GF-D8 (cell line): ENCODE measurements around the gene NR1I3.

Source experiments
- DNase-seq: peaks from one replicate; lab custom pipeline; 2025; lab: John Stamatoyannopoulos, UW

NR1I3 gene

DNA sequence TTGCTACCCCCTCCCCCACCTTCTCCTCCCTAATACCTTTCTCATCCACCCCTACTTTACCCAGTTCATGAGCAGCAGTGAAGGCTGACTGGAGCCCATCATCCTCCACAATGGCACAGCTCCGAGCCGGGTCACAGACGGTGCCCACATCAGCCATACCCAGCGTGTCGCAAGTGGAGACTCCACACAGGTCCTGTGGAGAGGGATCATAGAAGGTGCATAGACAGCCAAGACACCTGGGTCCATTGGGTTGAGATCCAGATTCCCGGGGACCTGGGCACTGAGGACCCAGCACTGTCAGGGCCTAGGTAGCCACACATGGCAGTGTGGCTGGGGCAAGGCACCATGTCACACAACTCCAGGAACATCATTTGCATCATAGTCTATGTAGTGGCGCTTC is 41.9 kb downstream of the NR1I3 start:
- DNase-seq: no peak

DNA sequence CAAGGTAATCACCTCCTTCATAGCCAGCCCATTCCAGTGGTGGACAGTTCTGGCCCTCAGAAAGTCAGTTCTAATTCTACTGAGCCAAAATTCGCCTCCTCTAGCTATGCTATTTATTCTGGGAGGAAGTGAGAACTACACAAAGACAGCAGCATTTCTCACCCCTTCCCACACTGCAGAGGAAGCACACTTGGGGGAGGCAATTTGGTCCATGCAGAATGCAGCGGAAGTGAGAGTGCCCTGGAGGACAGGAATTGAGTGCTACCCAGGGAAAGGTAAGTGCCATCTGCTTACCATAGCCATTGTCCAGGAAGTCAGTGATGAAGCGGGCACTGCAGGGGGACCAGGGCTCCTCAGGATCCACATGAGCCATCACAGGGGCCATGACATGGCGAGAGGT is 42.8 kb downstream of the NR1I3 start:
- DNase-seq: no peak

DNA sequence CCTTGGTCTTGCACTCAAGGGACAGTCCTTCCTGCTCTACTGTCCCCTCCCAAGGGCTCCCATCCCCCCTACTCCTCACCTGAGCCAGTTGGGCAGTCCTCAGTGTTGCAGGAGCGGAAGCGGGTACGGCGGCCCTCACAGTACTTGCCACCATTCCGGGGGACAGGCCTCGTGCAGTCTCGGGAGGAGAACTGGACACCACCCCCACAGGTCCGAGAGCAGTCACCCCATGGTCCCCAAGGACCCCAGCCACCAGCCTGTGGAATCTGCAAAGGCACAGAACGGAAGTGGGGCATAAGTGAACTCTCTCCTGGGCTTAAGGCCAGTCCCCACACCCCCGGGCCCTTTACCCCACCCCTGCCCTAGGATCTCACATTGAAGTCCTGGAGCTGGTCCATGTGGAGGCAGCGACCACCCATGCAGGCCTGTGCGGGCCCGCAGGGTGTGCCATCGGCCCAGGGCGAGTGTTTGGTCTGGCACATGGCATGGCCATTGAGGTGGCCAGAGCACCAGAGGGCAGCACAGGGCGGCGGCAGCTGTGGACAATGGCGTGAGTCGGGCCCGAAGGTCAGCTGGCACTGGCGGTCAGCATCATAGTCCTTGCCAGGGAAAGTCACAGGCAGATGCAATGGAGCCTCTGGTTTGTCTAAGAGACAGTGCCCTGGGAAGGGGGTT is 44.3 kb downstream of the NR1I3 start:
- DNase-seq: no peak

DNA sequence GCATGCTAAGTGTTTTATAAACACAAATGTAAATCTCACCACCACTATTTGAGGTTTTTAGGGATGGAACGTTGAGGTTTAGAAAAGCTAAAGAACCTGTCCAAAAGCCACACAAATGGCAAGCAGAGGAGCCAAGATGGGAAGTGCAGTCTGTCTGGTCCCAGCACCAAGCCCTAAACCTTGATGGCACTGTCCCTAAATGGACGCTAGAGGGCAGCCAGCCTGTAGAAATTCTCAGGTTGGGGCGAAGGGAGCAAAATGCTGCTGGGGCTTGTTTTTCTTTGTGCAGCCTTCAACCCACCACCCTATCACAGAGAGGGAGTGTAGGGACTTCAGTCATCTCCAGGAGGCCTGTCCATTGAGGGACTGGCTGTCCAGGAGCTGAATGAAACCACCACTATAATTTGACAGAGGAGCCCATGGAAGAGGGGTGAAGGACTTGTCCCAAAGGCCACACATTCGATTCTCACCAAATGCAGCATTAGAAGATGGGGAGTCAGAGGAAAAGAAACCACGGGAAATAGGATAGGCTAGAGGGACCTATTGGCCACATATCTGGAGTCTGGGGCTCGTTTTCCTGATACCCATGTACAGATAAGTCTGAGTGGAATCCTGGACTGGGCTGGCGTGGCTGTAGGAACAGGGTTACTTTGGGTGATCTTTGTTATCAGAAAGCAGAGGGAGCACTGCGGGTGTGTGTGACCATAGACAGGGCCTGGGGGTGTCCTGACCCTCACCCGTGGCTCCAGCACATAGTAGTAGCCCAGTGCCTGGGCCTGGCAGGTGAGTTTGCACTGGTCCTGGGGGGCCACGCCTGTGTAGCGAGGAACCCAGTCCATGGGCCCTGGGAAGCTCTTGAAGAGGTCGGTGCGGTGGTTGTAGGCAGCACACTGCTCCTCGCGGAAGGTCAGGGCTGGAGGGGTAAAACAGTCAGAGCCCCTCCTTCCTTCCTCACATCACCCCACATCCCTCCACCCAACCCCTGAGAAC is 45.2 kb downstream of the NR1I3 start:
- no peak for DNase-seq

DNA sequence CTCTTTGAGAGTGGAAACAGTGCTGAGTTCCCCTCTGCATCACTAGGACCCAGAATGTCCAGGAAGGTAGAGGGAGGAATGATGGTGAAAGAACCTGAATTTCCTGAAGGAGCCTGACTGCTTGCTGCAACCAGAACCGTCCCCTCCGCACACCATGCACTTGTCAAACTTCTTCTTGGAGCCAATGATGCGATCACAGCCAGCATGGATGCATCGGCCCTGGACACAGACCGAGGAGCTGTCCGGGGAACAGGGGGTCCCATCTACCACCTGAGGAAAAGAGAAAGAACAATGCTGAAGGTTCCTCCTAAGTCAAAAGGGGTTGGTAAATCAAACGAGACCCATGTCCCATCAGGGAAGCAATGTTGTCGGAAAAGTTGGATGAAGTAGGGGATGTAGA is 46.0 kb downstream of the NR1I3 start:
- DNase-seq: no peak

DNA sequence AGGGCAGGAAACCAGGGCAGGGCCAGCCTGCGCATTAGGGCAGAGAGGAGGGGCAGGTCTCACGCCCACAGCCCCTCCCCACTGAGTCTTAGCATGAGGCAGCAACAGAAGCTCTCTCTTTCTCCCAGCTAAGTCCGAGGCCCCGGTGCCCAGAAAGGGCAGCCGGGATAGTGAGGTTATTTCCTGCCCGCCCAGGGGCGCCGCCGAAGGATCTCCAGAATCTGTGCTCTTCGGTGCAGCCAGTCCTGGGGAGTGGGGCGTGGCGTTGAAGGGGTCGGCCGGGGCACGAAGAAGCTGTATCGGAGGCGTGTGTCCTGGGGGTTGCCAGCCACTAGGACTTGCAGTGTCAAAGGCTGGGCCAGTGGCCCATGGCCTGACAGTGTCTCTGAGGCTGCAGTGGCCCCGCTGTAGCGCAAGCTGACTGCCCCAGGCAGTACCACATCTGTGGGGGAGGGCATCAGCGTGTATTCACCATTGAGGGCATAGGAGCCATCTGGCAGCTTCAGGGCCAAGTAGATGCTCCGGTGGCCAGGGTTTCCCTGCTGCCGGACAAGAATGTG is 47.0 kb downstream of the NR1I3 start:
- DNase-seq: no peak

DNA sequence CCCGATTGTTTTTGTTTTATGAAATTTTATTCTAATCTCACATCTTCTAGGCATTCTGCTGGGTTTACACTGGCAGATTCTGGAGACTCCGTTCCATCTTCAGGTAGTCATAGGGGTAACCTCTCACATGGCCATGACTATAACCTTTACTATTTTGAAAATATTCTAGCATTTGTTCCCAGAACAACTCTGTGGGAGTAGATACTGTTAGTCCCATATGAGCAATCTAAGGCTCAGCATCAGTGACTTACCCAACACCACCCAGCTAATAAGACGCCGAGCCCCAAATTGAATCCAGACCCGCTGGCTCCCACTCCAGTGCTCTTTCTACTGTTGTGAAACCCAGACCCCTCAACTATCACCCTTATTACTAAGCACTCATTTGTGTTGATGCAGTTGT is 49.0 kb downstream of the NR1I3 start:
- no peak for DNase-seq

DNA sequence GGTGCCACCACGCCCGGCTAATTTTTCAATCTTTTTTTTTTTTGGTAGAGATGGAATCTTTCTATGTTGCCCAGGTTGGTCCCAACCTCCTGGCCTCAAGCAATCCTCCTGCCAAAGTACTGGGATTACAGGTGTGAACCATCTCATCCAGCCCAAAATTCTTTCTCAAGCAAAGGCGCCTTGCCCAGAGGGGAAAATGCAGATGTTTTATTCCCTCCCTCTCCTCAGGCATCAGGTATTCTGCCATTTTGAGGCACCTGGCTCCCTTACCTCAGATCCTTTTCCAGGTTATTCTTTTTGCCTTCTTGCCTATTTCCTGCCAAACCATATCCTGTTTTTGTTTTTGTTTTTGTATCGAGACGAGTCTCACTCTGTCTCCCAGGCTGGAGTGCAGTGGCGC is 49.6 kb downstream of the NR1I3 start:
- DNase-seq: no peak

DNA sequence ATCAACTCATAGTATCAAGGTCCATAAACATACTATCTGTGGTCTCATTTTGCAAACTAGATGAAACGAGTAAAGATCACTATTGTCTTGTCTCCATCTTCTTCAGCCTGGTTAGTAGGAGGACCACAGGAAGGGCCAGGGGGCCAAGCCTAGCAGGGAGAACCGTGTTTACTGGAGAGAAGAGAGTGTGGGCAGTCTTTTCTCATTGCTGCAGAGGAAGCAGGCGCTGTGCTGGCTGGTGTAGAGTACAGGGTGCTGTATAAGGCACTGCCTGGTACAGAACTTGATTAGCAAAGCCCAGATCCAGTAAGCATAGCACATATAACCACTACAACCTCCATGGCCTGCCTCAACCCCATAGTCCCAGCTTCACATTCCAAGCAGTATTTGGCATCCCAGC is 50.7 kb downstream of the NR1I3 start:
- DNase-seq: no peak

DNA sequence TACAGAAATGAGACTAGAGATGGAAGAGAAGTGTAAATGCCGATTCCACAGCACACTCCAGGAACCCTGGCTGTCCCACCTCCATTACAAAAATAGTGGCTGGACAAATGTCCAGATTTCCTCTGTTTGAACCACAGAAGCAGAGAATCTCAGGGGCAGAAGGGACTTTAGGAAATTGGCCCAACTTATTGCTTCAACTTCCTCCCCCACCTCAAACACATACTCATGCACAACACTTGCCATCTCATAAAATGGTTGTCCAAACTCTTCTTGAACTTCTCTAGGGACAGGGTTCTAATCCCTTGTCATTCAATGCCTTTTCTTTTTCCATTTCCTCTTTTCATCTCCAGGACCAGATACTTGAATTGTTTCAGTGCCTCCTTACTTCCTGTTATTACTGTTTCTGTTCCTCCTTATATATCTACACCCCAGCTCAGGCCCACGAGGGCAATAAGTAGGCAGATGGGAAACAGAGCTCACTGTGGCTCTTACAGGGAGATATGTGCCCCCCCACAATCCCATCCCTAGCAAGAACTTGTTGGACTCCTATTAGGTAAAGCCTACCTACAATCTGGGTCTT is 52.2 kb downstream of the NR1I3 start:
- DNase-seq: peak; percentile 76

DNA sequence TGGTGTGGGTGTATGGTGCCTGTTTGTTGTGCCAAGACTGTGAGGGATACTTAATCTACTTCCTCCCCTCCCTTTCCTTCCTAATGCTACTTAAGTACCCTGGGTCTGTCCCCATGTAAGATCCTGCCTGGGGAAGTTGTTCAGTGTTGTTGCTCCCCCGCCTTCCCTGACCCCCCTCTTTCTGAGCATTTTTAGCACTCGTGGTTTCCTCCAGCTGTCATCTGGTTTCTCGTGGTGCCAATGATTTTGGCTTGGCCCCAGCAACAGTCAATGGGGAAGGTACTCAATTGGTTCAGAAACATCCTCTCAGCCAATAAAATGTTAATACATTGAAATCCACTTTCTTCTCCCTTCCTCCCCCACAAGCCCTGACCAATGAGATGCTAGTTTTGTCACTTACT is 52.7 kb downstream of the NR1I3 start:
- peak; percentile 91 for DNase-seq

DNA sequence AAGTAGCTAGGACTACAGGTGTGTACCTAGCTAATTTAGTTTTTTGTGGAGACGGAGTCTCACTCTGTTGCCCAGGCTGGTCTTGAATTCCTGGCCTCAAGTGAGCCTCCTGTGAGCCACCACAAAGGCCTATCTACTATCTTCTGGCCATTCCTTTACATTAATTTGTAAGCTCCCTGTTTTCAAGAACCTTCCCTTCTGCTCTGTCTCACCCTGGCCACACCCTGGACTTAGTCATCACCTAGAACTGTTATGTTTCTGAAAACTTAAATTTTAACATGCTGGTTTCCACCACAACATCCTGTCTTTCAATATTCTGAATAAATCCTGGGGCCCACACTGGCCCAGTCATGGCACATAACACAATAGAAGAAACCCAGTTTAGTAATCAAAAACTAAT is 55.8 kb downstream of the NR1I3 start:
- DNase-seq: no peak

DNA sequence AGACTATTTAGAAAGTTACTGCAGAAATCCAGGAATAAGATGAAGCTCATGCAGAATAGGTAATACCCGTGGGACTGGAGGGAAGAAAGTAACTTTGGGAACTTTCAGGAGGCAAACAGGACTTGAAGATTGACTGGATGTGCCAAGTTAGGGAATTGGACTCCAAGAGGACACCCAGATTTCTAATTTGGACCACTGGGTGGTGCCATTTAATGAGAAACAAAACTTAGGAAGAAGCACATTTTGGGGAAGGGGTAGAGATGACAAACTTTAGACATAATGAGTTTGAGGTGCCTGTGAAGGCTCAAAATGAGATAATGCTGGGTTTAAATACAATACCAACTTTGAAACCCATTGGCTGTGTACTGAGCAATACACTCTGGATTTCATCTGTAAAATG is 57.4 kb downstream of the NR1I3 start:
- no peak for DNase-seq

DNA sequence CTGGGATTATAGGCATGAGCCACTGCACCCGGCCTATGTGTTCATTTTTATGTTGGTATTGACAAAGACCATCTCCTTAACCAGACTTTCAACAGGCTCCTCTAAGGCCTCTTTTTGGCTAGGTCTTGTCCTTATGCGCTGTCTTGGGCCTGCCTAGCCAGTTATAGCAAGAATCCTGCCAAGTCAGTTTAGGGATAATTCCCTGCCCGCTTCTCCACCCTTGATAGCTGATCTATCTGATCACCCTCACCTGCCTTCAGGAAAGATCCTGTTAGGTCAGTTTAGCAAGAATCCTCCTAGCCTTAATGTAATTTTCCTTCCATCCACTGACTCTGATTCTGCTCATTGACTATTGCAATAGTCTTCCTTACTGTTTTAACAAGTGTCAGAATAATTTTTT is 58.3 kb downstream of the NR1I3 start:
- no peak for DNase-seq
